ENCODE measurements around the gene DLEU7. TPM values are rescaled to one million over a fixed set of nuclear protein-coding genes. Genes with fewer than 3 reads are reported as not detected.

Gene DLEU7
- total RNA-seq, 3 donors from 2014 or later (not counting 1 experiment from before 2014, with no cell fraction given), result 0.20 TPM; not detected in 2

DNA sequence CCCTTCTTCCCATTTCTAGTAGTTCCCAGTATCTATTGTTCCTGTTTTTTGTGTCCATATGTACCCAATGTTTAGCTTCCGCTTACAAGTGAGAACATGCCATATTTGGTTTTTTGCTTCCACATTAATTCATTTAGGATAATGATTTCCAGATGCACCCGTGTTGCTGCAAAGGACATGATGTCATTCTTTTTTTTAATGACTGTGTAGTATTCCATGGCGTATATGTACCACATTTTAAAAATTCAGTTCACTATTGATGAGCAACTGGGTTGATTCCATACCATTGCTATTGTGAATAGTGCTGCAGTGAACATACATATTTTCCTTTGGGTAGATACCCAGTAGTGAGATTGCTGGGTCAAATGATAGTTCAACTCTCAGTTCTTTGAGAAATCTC, 50.5 kb downstream of the DLEU7 start:
- no peak overlapping the region for H3K4me3 Mint-ChIP-seq
- intact Hi-C loops (cut with micrococcal nuclease), result no loop called here
- H3K4me3 ChIP-seq (ENCODE audit: low read length), result no peak overlapping the region
- WGBS (ENCODE audit: insufficient coverage), result 94% methylated on average over 3 of the region's 3 CpGs
- no peaks in the 10 kb centered on the region for H3K36me3 ChIP-seq (ENCODE audit: control insufficient read depth, insufficient read depth, low read length)
- no peaks in the 10 kb centered on the region for H3K27me3 ChIP-seq (ENCODE audit: control insufficient read depth, insufficient read depth, low read length)
- H3K27ac ChIP-seq (ENCODE audit: low read length), result no peak overlapping the region
- H3K27ac Mint-ChIP-seq, result no peak overlapping the region
- H3K36me3 Mint-ChIP-seq, result no peaks in the 10 kb centered on the region
- no peaks in the 10 kb centered on the region for H3K9me3 ChIP-seq (ENCODE audit: control insufficient read depth, insufficient read depth, low read length)
- ATAC-seq (no peak), DNase-seq (no peak)
- no peak for TF ChIP-seq CTCF (IDR thresholded peaks at IDR 0.05)
- no peaks in the 10 kb centered on the region for H3K4me1 Mint-ChIP-seq
- H3K9me3 Mint-ChIP-seq, result no peaks in the 10 kb centered on the region
- no peaks in the 10 kb centered on the region for H3K4me1 ChIP-seq (ENCODE audit: control insufficient read depth, insufficient read depth, low read length)
- H3K27me3 Mint-ChIP-seq (ENCODE audit: low read depth in 2 of 2), result peaks cover 2 to 4% of the 10 kb centered on the region in 2 donors

DNA sequence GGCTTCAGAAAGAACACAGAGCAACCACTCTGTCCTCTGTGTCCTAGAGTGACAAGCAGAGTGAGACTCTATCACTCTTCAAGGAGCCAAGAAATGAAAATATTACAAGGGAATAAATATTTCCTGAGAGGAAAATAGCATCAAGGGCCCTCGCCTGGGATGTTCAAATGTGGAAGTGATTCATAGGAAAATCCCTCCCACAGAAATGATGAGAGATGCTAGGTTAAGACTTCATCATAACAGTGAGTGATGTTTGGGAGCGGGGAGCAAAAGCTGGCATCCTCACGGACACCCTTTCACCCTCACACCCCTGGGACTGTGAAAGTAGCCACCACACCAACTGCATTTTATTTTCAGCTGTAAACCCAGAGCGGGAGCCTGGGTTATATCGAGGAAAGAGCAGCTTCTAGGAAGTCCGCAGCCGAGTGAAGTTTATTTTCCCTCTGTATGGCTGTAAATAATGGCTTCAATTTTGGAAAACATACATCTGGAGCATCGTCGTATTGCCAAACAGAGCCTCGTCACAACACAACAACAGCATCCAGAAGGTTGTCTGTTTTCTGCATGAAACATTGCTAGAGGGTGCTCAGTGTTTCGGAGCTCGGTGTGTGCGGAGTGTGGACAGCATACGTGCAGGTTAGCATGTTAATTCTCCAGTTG, 54.8 kb downstream of the DLEU7 start:
- no peaks in the 10 kb centered on the region for H3K9me3 ChIP-seq (ENCODE audit: control insufficient read depth, insufficient read depth, low read length)
- Mint-ChIP-seq H3K4me1 (no peaks in the 10 kb centered on the region), H3K4me3 (no peak overlapping the region), H3K27me3 (ENCODE audit: low read depth in 2 of 2) (peaks cover 7 to 9% of the 10 kb centered on the region in 2 donors), H3K27ac (no peak overlapping the region), H3K9me3 (no peaks in the 10 kb centered on the region), H3K36me3 (no peaks in the 10 kb centered on the region)
- TF ChIP-seq CTCF (IDR thresholded peaks at IDR 0.05), result no peak
- intact Hi-C loops (cut with micrococcal nuclease), result no loop called here
- no peak for ATAC-seq
- WGBS (ENCODE audit: insufficient coverage), result 96% methylated on average over 13 of the region's 14 CpGs
- no peak overlapping the region for H3K4me3 ChIP-seq (ENCODE audit: low read length)
- H3K27ac ChIP-seq (ENCODE audit: low read length), result no peak overlapping the region
- DNase-seq, result no peak
- H3K27me3 ChIP-seq (ENCODE audit: control insufficient read depth, insufficient read depth, low read length), result no peaks in the 10 kb centered on the region
- H3K4me1 ChIP-seq (ENCODE audit: control insufficient read depth, insufficient read depth, low read length), result no peaks in the 10 kb centered on the region
- H3K36me3 ChIP-seq (ENCODE audit: control insufficient read depth, insufficient read depth, low read length), result no peaks in the 10 kb centered on the region

GRCh38 chr13:50787316-50788195, 55.9 kb downstream of the DLEU7 start:
- Mint-ChIP-seq H3K27me3 (ENCODE audit: low read depth in 2 of 2) (peaks cover 14 to 18% of the 10 kb centered on the region in 2 donors), H3K9me3 (no peaks in the 10 kb centered on the region), H3K4me1 (no peaks in the 10 kb centered on the region), H3K36me3 (no peaks in the 10 kb centered on the region), H3K4me3 (no peak overlapping the region), H3K27ac (no peak overlapping the region)
- Histone ChIP-seq H3K27me3 (ENCODE audit: control insufficient read depth, insufficient read depth, low read length) (no peaks in the 10 kb centered on the region), H3K9me3 (ENCODE audit: control insufficient read depth, insufficient read depth, low read length) (no peaks in the 10 kb centered on the region), H3K36me3 (ENCODE audit: control insufficient read depth, insufficient read depth, low read length) (no peaks in the 10 kb centered on the region), H3K4me1 (ENCODE audit: control insufficient read depth, insufficient read depth, low read length) (no peaks in the 10 kb centered on the region), H3K27ac (ENCODE audit: low read length) (no peak overlapping the region), H3K4me3 (ENCODE audit: low read length) (no peak overlapping the region)
- no peak for ATAC-seq
- no peak for DNase-seq
- TF ChIP-seq CTCF (IDR thresholded peaks at IDR 0.05), result no peak
- intact Hi-C loops (cut with micrococcal nuclease), result no loop called here
- 91% methylated on average over 8 of the region's 8 CpGs for WGBS (ENCODE audit: insufficient coverage)

Measured in natural killer cell (primary cell).